SK-N-SH treated with all-trans-retinoic acid at 6 μM for 48 hours (cell line): ENCODE results near the gene ELK4.

Experiments used
- ARNTL ChIP-seq: fragments of 450-650 bp; formaldehyde crosslinking; IDR thresholded peaks from 2 replicates; pipeline ENCODE4 v1.5.0; 2020; ENCODE audit warnings: low read depth, mild to moderate bottlenecking, moderate library complexity, borderline replicate concordance
- CREB5 ChIP-seq: fragments of 250-450 bp; sonication (Bioruptor Pico); IDR thresholded peaks from 2 replicates; pipeline ENCODE4 v1.5.1; 2020; ENCODE audit warnings: low read depth, mild to moderate bottlenecking, moderate library complexity
- CSRNP3 ChIP-seq: fragments of 250-450 bp; sonication (Bioruptor Pico); IDR thresholded peaks from 2 replicates; pipeline ENCODE4 v1.5.1; 2021; ENCODE audit warnings: mild to moderate bottlenecking, moderate library complexity
- PATZ1 ChIP-seq: fragments of 250-450 bp; sonication (Bioruptor Pico); IDR thresholded peaks from 2 replicates; pipeline ENCODE4 v1.8.0; 2020; ENCODE audit warnings: mild to moderate bottlenecking, moderate library complexity, borderline replicate concordance
- RARB ChIP-seq: fragments of 250-450 bp; sonication (Bioruptor Pico); IDR thresholded peaks from 2 replicates; pipeline ENCODE4 v1.8.0; 2021; ENCODE audit warnings: mild to moderate bottlenecking, moderate library complexity
- SNAI2 ChIP-seq: fragments of 250-450 bp; sonication (Bioruptor Pico); IDR thresholded peaks from 2 replicates; pipeline ENCODE4 v1.5.0; 2020; ENCODE audit warnings: mild to moderate bottlenecking, moderate library complexity
- TCF4 ChIP-seq: fragments of 250-450 bp; sonication (Bioruptor Pico); IDR thresholded peaks from 2 replicates; pipeline ENCODE4 v1.8.0; 2021; ENCODE audit warnings: mild to moderate bottlenecking, moderate library complexity, borderline replicate concordance
- TSHZ2 ChIP-seq: fragments of 250-450 bp; sonication (Bioruptor Pico); IDR thresholded peaks from 2 replicates; pipeline ENCODE4 v1.5.0; 2020; ENCODE audit warnings: mild to moderate bottlenecking, moderate library complexity
- ZFP3 ChIP-seq: fragments of 250-450 bp; sonication (Bioruptor Pico); IDR thresholded peaks from 2 replicates; pipeline ENCODE4 v1.5.0; 2020; ENCODE audit warnings: mild to moderate bottlenecking, moderate library complexity
- ZFP30 ChIP-seq: fragments of 450-650 bp; formaldehyde crosslinking; IDR thresholded peaks from 2 replicates; pipeline ENCODE4 v1.5.0; 2022; ENCODE audit warnings: mild to moderate bottlenecking, moderate library complexity
- ZNF565 ChIP-seq: fragments of 450-650 bp; formaldehyde crosslinking; conservative IDR thresholded peaks from 2 replicates; pipeline ENCODE4 v1.5.0; 2020; ENCODE audit warnings: low read depth, mild to moderate bottlenecking, moderate library complexity

- no peak for TF ChIP-seq TCF4
- no peak for TF ChIP-seq CSRNP3 (CRISPR knock-in tag)
- no peak for TF ChIP-seq SNAI2 (CRISPR knock-in tag)
- no peak for TF ChIP-seq ARNTL (CRISPR knock-in tag)
- no peak for TF ChIP-seq PATZ1 (CRISPR knock-in tag)
- no peak for TF ChIP-seq ZFP3 (CRISPR knock-in tag)
- no peak for TF ChIP-seq ZFP30
- no peak for TF ChIP-seq RARB (CRISPR knock-in tag)
- no peak for TF ChIP-seq TSHZ2 (CRISPR knock-in tag)
- no peak for TF ChIP-seq CREB5 (CRISPR knock-in tag)
- no peak for TF ChIP-seq ZNF565 (CRISPR knock-in tag)
Observed at GRCh38 chr1:205661429-205662134, 29.8 kb upstream of the ELK4 start.
